Keratinocyte (primary cell): ENCODE results near the gene LRRC10B. TPM values are rescaled to one million over a fixed set of nuclear protein-coding genes. Genes with fewer than 3 reads are reported as not detected.
"Not testable (repeated sequence)": the region's sequence is repeated elsewhere in the genome, so short reads cannot be mapped to it uniquely, and the experiment has no call there.

Source experiments
- DNase-seq: peaks from one replicate; pipeline ENCODE4 v3.0.0-alpha.2; 2011; ENCODE audit warnings: low read depth, missing footprints, low spot score
- FAIRE-seq: peaks from 2 replicates; lab custom pipeline; 2011; peaks lifted over from hg19 to GRCh38; lab: Jason Lieb, UNC
- H2AFZ ChIP-seq: 2 replicates; pipeline ENCODE4 v1.6.0; 2012; ENCODE audit warnings: low read length, control low read depth, inconsistent platforms; ENCODE audit not compliant: control insufficient read depth
- H3K27ac ChIP-seq: 2 replicates; pipeline ENCODE4 v1.5.1; 2011; ENCODE audit warnings: low read length; ENCODE audit not compliant: control insufficient read depth, insufficient read depth
- H3K27me3 ChIP-seq: 3 replicates; pipeline ENCODE4 v1.6.0; 2011; ENCODE audit warnings: low read length; ENCODE audit not compliant: control insufficient read depth, insufficient read depth; ENCODE audit errors: extremely low read depth
- H3K36me3 ChIP-seq, 2 experiments: 2 replicates in 1 of 2; 3 replicates in 1 of 2; pipeline ENCODE4 v1.5.1; 2011; ENCODE audit warnings: low read length in 2 of 2, mild to moderate bottlenecking in 1 of 2; ENCODE audit not compliant: control insufficient read depth in 2 of 2, insufficient read depth in 2 of 2; ENCODE audit errors: extremely low read depth in 1 of 2
- H3K4me1 ChIP-seq: 3 replicates; pipeline ENCODE4 v1.5.1; 2011; ENCODE audit warnings: low read length; ENCODE audit not compliant: control insufficient read depth, insufficient read depth; ENCODE audit errors: extremely low read depth
- H3K4me2 ChIP-seq: 3 replicates; pipeline ENCODE4 v1.6.0; 2011; ENCODE audit warnings: low read depth, low read length; ENCODE audit not compliant: control insufficient read depth, insufficient read depth; ENCODE audit errors: extremely low read depth
- H3K4me3 ChIP-seq, 3 experiments: fragments of 200-600 bp in 1 of 3; sonication (generic) in 1 of 3; 2 replicates in 2 of 3; 3 replicates in 1 of 3; pipeline ENCODE4 v1.5.1; 2011 to 2016; ENCODE audit warnings: low read length in 3 of 3, mild to moderate bottlenecking in 3 of 3, control low read depth in 2 of 3, inconsistent platforms in 1 of 3, low read depth in 1 of 3, mixed read lengths in 1 of 3, mixed run types in 1 of 3, moderate library complexity in 1 of 3; ENCODE audit not compliant: control insufficient read depth in 2 of 3, insufficient read depth in 2 of 3; ENCODE audit errors: extremely low read depth in 1 of 3
- H3K79me2 ChIP-seq: 2 replicates; pipeline ENCODE4 v1.6.0; 2012; ENCODE audit warnings: low read length; ENCODE audit not compliant: control insufficient read depth, insufficient read depth
- H3K9ac ChIP-seq: 3 replicates; pipeline ENCODE4 v1.6.0; 2011; ENCODE audit warnings: low read length; ENCODE audit not compliant: control insufficient read depth, insufficient read depth; ENCODE audit errors: extremely low read depth
- H3K9me1 ChIP-seq: 3 replicates; pipeline ENCODE4 v1.6.0; 2011; ENCODE audit warnings: low read length; ENCODE audit not compliant: control insufficient read depth, insufficient read depth; ENCODE audit errors: extremely low read depth
- H3K9me3 ChIP-seq: 2 replicates; pipeline ENCODE4 v1.5.1; 2012; ENCODE audit warnings: low read depth, low read length; ENCODE audit not compliant: control insufficient read depth
- H4K20me1 ChIP-seq: 3 replicates; pipeline ENCODE4 v1.6.0; 2011; ENCODE audit warnings: low read length; ENCODE audit not compliant: control insufficient read depth, insufficient read depth; ENCODE audit errors: extremely low read depth
- EZH2 ChIP-seq: IDR thresholded peaks from one replicate; pipeline ENCODE4 v1.6.1; 2012; ENCODE audit warnings: inconsistent platforms, mild to moderate bottlenecking, low read length, moderate library complexity
- dilution Hi-C: fragments of 300-500 bp; cut with MboI; formaldehyde crosslinking; loops from one replicate; pipeline ENCODE4 v1.7.0; 2020; ENCODE audit warnings: low sequenced_read_pairs; ENCODE audit not compliant: extremely low pct_ligation_motif_present
- polyA plus RNA-seq, 5 experiments: library from polyadenylated mRNA; depleted of rRNA in 3 of 5; stranded (reverse) in 3 of 5; stranded (forward) in 1 of 5; unstranded in 1 of 5; fragments of >200 nt; gene quantifications; 1 replicate in 1 of 5; 2 replicates in 3 of 5; 3 replicates in 1 of 5; pipeline versions ENCODE4 v1.2.1 to v1.2.3, GENCODE V29; 2011 to 2012; ENCODE audit warnings: missing spikeins in 2 of 5, low read depth in 1 of 5, low replicate concordance in 1 of 5
- TF ChIP-seq, protein P1 (sequence below), 3 experiments: IDR thresholded peaks in 1 of 3; conservative IDR thresholded peaks in 1 of 3; optimal IDR thresholded peaks in 1 of 3; 2 replicates in 2 of 3; 3 replicates in 1 of 3; pipeline versions ENCODE3 to v1.5.1; 2011; ENCODE audit warnings: low read length in 3 of 3, mild to moderate bottlenecking in 3 of 3, moderate library complexity in 2 of 3, control low read depth in 1 of 3, inconsistent platforms in 1 of 3; ENCODE audit not compliant: insufficient read depth in 2 of 3; ENCODE audit errors: extremely low read depth in 1 of 3

LRRC10B gene
- polyA plus RNA-seq, 1 donor (not counting 4 experiments of a cell fraction or from before 2014, with no cell fraction given) = not detected

DNA sequence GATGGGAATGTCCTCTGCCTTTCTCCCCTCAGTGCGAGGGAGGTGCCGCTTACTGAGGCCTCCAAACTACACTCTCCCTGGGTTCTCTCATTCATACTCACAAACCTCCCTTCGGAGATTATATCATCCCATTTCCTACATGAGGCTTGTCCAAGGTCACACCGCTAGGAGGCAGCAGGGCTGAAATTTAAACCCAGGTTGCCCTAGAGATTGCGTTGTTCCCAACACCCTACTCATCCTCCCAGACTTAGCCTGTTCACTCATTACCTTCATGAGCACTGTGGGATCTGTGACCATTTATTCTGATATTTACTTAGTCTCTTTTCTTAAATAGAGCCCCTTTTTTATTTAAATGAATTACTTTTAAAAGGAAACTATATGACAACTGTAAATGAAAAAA lies 47.6 kb upstream of the LRRC10B start:
- TF ChIP-seq, protein P1, sequence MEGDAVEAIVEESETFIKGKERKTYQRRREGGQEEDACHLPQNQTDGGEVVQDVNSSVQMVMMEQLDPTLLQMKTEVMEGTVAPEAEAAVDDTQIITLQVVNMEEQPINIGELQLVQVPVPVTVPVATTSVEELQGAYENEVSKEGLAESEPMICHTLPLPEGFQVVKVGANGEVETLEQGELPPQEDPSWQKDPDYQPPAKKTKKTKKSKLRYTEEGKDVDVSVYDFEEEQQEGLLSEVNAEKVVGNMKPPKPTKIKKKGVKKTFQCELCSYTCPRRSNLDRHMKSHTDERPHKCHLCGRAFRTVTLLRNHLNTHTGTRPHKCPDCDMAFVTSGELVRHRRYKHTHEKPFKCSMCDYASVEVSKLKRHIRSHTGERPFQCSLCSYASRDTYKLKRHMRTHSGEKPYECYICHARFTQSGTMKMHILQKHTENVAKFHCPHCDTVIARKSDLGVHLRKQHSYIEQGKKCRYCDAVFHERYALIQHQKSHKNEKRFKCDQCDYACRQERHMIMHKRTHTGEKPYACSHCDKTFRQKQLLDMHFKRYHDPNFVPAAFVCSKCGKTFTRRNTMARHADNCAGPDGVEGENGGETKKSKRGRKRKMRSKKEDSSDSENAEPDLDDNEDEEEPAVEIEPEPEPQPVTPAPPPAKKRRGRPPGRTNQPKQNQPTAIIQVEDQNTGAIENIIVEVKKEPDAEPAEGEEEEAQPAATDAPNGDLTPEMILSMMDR (optimal IDR thresholded peaks at IDR 0.05 in 1 of 3, IDR thresholded peaks at IDR 0.05 in 1 of 3, conservative IDR thresholded peaks at IDR 0.05 in 1 of 3; ENCODE audit: extremely low read depth in 1 of 3, insufficient read depth in 2 of 3, low read length in 3 of 3) = no peak
- TF ChIP-seq EZH2 = no peak
- no peak overlapping the region for H2AFZ ChIP-seq
- no peaks in the 10 kb centered on the region for H3K9me3 ChIP-seq
- no peaks in the 10 kb centered on the region for H3K79me2 ChIP-seq
- H3K36me3 ChIP-seq = peaks cover 0 to 2% of the 10 kb centered on the region in 2 experiments
- no peaks in the 10 kb centered on the region for H3K9me1 ChIP-seq
- H3K27ac ChIP-seq = no peak overlapping the region
- H3K4me3 ChIP-seq = no peak overlapping the region
- H3K4me1 ChIP-seq = no peaks in the 10 kb centered on the region
- no peak for DNase-seq
- H4K20me1 ChIP-seq = no peaks in the 10 kb centered on the region
- dilution Hi-C loops = no loop called here
- no peak for FAIRE-seq
- no peak overlapping the region for H3K9ac ChIP-seq
- H3K27me3 ChIP-seq = no peaks in the 10 kb centered on the region
- no peak overlapping the region for H3K4me2 ChIP-seq

DNA sequence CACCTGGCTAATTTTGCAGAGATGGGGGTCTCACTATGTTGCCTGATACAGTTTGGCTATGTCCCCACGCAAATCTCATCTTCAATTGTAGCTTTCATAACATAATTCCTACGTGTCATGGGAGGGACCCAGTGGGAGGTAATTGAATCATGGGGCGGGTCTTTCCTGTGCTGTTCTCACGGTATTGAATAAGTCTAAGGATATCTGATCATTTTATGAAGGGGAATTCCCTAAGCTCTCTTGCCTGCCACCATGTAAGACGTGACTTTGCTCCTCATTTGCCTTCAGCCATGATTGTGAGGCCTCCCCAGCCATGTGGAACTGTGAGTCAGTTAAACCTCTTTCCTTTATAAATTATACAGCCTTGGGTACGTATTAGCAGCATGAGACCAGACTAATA lies 40.9 kb upstream of the LRRC10B start:
- DNase-seq, dilution Hi-C loops, FAIRE-seq, H3K4me2 ChIP-seq, H3K27me3 ChIP-seq, H4K20me1 ChIP-seq, H3K4me3 ChIP-seq, H3K9me3 ChIP-seq, H2AFZ ChIP-seq, H3K36me3 ChIP-seq, H3K79me2 ChIP-seq, H3K4me1 ChIP-seq, H3K9ac ChIP-seq, H3K9me1 ChIP-seq, H3K27ac ChIP-seq: not testable (repeated sequence)

DNA sequence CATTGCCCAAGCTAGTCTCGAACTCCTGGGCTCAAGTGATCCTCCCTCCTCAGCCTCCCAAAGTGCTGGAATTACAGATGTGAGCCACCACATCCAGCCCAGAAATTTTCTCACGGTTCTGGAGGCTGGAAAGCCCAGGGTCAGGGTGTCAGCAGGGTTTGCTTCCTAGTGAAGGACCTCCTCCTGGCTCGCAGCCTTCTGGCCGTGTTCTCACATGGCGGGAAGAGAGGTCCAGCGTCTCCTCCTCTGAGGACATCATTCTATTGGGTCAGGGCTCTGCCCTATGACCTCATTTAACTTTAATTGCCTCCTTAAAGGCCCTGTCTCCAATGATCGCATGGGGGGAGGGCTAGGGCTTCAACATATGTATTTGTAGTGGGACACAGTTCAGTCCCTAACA lies 40.5 kb upstream of the LRRC10B start:
- no peaks in the 10 kb centered on the region for H3K9me3 ChIP-seq
- H3K79me2 ChIP-seq = no peaks in the 10 kb centered on the region
- no peak overlapping the region for H2AFZ ChIP-seq
- no peak overlapping the region for H3K9ac ChIP-seq
- H3K4me2 ChIP-seq = no peak overlapping the region
- H3K4me3 ChIP-seq = no peak overlapping the region
- no peak for FAIRE-seq
- peaks cover 0 to 4% of the 10 kb centered on the region in 2 experiments for H3K36me3 ChIP-seq
- no peak for DNase-seq
- TF ChIP-seq, protein P1 (optimal IDR thresholded peaks at IDR 0.05 in 1 of 3, IDR thresholded peaks at IDR 0.05 in 1 of 3, conservative IDR thresholded peaks at IDR 0.05 in 1 of 3; ENCODE audit: extremely low read depth in 1 of 3, insufficient read depth in 2 of 3, low read length in 3 of 3) = no peak
- TF ChIP-seq EZH2 = no peak
- H3K27ac ChIP-seq = no peak overlapping the region
- H3K27me3 ChIP-seq = no peaks in the 10 kb centered on the region
- H4K20me1 ChIP-seq = no peaks in the 10 kb centered on the region
- H3K9me1 ChIP-seq = no peaks in the 10 kb centered on the region
- dilution Hi-C loops = no loop called here
- no peaks in the 10 kb centered on the region for H3K4me1 ChIP-seq
